HG03066 (cell line): ENCODE measurements around the gene TTPAL.
"Not testable (repeated sequence)": the region's sequence is repeated elsewhere in the genome, so short reads cannot be mapped to it uniquely, and the experiment has no call there.

Experiments used
- ATAC-seq: cut with Tn5 transposase; IDR thresholded peaks from one replicate; pipeline ENCODE4 v1.9.1; 2021; ENCODE audit warnings: low read depth; ENCODE audit not compliant: unreplicated experiment

Gene TTPAL

DNA sequence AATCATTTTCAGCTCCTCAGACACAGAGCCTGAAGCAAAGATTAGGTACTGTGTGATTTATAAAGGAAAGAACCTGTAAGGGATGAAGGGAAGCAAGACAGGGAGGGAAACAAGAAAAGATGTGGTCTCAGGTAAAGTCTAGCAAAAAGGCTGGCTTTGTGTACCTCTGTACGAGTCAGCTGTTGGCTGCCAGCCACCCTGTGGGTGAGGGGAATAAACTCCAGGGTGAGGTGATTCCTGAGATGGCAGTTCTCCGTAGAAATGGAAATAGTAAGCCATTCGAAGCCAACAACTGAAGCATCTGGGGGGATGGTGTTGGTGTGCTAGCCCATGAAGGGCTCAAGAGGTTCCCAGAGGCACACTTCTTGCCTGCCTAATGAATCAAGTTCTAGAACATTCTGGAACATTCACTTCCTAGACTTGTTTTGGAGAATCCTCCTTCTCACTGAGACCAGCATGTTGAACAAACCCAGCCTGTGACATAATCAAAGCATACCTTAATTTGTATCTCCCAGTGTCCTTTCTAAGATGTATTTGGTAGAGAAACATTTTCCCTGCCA lies 10.6 kb upstream of the TTPAL start:
- ATAC-seq: no peak

GRCh38 chr20:44467289-44467883 lies 8.3 kb upstream of the TTPAL start:
- ATAC-seq: no peak

DNA sequence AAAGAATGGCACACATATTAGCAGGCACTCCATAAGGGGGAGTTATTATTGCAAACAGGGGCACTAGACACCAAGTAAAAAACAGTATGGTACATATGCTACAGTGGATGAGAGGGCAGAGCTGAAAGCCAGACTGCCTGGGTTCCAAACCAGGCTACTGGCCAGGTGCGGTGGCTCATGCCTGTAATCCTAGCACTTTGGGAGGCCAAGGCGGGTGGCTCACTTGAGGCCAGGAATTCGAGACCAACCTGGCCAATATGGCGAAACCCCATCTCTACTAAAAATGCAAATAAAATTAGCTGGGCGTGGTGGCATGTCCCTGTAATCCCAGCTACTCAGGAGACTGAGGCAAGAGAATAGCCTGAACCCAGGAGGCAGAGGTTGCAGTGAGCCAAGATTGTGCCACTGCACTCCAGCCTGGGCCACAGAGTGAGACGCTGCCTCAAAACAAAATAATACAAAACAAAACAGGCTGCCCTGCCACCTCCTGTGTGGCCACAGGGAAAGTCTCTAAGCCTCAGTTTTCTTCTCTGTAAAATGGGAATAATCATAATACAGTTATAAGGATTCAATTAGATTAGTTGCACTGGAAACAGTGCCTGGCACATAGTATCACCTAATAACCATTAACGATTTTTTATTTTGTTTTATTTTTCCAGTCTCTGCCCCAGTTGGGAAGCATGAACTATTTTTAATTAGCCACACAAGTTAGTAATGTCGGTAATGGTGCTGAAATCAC lies 7.5 kb upstream of the TTPAL start:
- ATAC-seq: no peak

DNA sequence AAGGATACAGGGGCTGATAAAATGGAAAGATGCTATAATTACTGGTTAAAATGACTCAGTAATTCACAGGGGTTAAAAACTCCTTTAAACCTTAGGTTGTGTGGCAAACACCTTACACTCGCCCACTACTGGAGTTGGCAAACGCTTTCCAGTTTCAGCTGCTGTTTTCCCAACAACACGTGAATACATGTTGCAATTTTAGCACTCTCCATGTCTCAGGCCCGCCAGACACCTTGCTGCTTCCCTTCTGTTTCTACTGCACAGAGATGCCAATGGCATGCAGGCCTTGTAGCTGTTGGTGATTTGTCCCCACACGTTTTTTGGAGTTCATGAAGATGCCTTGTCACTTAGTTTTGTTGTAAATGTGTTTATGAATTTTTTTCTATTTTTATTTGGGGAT lies 5.3 kb upstream of the TTPAL start:
- no peak for ATAC-seq

- ATAC-seq: no peak
These were observed 4.2 kb upstream of the TTPAL start for GRCh38 chr20:44471481-44471882.

DNA sequence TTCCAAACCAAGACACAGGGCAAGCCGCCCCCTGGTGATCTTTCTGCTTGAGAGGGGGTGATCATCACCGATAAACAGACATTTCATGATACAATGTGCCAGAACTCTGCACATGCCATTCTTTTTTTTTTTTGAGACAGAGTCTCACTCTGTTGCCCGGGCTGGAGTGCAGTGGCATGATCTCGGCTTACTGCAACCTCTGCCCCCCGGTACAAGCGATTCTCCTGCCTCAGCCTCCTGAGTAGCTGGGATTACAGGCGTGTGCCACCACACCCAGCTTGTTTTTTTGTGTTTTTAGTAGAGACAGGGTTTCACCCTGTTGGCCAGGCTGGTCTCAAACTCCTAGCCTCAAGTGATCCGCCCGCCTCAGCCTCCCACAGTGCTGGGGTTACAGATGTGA lies 3.4 kb upstream of the TTPAL start:
- not testable (repeated sequence) for ATAC-seq

- no peak for ATAC-seq
These were observed 341 bp upstream of the TTPAL start for GRCh38 chr20:44475372-44475693.

GRCh38 chr20:44477151-44477550 lies 1.5 kb downstream of the TTPAL start:
- ATAC-seq: no peak

GRCh38 chr20:44478206-44478605 lies 2.5 kb downstream of the TTPAL start:
- no peak for ATAC-seq

DNA sequence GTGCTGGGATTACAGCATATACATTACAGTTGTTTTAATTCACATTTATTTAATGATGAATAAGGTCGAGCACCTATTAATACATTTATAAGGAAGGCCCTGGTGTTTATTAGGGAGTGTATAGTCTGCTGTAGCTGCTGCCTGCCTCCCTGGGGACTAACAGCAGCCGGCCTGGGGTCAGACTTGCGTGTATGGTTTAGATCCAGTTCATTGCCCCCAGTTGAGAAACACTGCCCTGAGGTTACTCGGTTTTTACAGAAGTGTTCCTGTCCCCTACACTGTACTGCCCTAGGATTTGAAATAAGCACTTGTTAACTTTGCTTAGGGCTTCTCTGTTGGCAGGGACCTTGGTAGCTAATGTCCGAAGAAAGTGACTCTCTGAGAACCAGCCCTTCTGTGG lies 4.0 kb downstream of the TTPAL start:
- ATAC-seq: no peak

- no peak for ATAC-seq
These were observed 4.4 kb downstream of the TTPAL start for GRCh38 chr20:44480097-44480496.

DNA sequence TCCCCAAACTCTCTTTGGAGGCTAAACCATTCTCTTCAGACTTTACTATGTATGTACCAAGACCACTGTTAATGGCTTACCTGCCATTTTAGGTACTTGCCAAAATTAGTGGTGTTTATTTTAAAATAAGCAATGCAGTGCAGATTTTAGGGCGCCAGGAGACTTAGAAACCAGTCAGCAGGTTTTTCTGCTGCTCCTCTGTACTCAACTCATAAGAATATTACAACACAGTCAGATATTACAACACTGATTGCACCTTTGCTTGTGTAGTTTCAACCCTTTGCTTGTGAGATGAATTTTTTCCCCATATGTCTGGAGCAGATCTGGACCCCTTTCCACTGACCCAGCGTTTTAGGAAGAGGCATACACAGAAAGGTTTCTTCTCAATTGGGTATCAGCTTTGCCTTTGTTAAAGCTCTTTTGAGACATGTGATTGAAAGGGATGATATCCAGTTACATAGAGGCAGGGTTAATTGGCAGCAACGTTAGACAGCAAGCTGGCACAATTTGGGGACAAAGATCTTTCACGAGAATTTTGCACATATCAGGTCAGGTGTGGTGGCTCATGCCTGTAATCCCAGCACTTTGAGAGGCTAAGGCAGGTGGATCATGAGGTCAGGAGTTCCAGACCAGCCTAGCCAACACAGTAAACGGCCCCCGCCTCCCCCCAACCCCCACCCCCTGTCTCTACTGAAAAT lies 6.2 kb downstream of the TTPAL start:
- ATAC-seq: no peak

- ATAC-seq: no peak
These were observed 7.4 kb downstream of the TTPAL start for GRCh38 chr20:44483112-44483511.

DNA sequence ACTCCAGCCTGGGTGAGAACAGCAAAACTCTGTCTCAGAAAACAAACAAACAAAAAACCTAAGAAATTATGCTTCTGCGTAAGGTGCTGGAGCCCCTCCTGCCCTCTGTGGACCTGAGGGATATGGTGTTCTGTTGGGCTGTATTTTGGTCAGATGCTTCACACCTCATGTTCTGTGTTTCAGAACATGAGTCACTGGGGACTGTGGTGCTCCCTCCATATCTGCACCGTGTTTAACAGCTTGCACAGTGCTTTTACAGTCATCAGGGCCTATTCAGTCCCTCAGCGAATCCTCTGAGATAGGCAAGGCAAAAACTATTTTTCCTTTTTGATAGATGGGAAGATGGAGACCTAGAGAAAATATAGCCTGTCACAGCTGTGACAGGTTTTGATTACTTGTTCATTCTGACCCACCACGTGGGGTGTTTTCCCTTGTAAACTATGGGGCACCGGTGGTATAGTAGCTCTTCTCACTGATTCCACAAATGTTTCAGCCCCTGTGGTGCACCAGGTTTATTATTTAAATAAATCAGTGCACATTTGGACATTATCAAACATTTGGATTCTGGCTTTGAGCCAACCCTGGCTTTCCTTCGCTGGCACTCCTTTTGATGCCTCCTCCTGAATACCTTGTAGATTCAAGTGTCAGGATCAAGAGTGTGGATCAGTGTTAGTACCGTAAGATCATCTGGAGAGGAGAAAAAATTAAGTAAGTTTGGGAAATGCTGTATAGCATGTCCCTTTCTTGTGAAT lies 9.6 kb downstream of the TTPAL start:
- no peak for ATAC-seq

DNA sequence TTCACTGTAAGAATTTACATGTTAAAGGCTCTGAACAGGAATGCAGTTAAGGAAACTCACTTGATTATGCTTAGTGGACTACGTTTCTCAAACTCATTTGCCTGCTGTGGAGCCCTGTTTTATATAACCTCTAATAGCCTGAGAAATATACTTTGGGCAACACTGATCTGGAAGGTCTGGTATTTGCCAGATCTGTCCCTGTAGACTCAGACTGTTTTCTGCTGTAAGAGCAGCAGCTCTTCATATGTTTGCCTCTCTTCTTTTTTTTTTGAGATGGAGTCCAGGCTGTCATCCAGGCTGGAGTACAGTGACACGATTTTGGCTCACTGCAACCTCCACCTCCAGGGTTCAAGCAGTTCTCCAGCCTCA lies 10.1 kb downstream of the TTPAL start:
- no peak for ATAC-seq

- no peak for ATAC-seq
These were observed 12.9 kb downstream of the TTPAL start for GRCh38 chr20:44488551-44488950.

GRCh38 chr20:44489223-44489622 lies 13.5 kb downstream of the TTPAL start:
- no peak for ATAC-seq

- ATAC-seq: no peak
These were observed 14.3 kb downstream of the TTPAL start for GRCh38 chr20:44489931-44490330.

DNA sequence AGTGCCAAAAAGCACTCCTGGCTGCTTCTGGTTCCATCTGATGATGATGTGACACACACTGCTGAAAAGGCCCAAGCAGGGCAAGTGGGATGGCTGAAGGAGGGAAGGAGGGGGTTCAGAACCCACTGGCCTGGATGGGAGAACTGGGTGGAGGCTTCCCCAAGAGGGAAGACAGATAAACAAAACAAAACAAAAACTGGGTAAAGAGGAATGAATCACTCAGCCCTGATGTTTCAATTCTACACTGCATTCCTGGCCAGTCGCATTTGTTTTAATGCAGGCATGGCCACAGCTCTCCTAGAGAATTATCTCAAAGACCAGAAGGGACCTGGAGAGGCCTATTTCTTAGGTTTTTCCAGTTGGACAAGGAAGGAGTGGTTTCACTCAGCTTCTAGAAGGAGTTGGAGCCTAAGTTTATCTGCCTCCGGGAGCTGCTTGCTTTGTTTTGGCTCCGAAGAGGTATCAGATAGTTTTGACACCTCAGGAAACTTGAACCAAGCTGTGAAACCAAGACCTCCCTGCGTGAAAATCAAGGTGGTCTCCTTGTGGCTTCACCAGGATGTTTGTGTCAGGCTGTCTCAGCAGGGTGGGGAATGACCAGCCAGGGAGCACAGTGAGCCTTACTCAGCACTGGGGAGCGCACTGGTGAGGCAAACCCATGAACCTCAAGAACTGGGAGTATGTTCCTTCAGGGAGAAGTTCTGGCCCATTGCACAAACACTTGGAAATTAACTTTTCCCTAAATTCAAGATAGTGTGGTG lies 16.1 kb downstream of the TTPAL start:
- no peak for ATAC-seq

DNA sequence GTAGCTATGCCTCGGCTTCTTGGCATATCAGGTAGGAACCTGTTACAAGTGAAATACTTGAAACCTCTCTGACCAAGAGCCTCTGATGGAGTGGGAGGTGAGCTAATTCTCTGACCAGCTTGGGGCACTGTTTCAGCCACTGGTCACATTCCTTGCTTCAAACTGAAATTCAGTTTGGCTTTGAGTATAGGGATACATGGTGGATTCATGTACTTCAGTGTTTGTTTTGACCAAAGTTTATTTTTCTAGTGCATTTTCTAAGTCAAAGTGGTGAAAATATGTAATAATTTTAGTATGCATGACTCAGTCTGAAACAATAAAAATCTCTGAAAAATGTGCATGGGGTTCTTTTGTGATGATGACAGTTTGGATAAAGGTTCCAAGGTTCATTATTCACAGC lies 18.6 kb downstream of the TTPAL start:
- no peak for ATAC-seq
